WI38 (cell line): Measurements from ENCODE around the gene CALCA.

Experiments used
- H3K4me3 ChIP-seq: 2 replicates; pipeline ENCODE4 v1.5.1; 2011; ENCODE audit warnings: low read depth, mild to moderate bottlenecking, control low read depth, low read length
- CTCF ChIP-seq: IDR thresholded peaks from 2 replicates; pipeline ENCODE4 v1.5.1; 2012; ENCODE audit warnings: low read depth, mild to moderate bottlenecking, control low read depth, low read length

CALCA gene

GRCh38 chr11:14969901-14970323, 2.2 kb downstream of the CALCA start:
- TF ChIP-seq CTCF = peak; percentile 56
- no peak overlapping the region for H3K4me3 ChIP-seq

- H3K4me3 ChIP-seq = no peak overlapping the region
- no peak for TF ChIP-seq CTCF
These were observed 4.4 kb downstream of the CALCA start for GRCh38 chr11:14967581-14968243.

GRCh38 chr11:14956111-14956510, 16.0 kb downstream of the CALCA start:
- no peak overlapping the region for H3K4me3 ChIP-seq
- TF ChIP-seq CTCF = no peak

GRCh38 chr11:14954581-14954980, 17.6 kb downstream of the CALCA start:
- H3K4me3 ChIP-seq = no peak overlapping the region
- TF ChIP-seq CTCF = no peak

GRCh38 chr11:14953904-14954303, 18.2 kb downstream of the CALCA start:
- H3K4me3 ChIP-seq = no peak overlapping the region
- no peak for TF ChIP-seq CTCF

GRCh38 chr11:14949437-14950147, 22.6 kb downstream of the CALCA start:
- no peak for TF ChIP-seq CTCF
- H3K4me3 ChIP-seq = no peak overlapping the region

GRCh38 chr11:14942745-14943144, 29.4 kb downstream of the CALCA start:
- TF ChIP-seq CTCF = no peak
- H3K4me3 ChIP-seq = no peak overlapping the region
